ENCODE data around the gene TNFRSF25. TPM values are rescaled to one million over a fixed set of nuclear protein-coding genes. Genes with fewer than 3 reads are reported as not detected.

TNFRSF25 gene
- total RNA-seq, 1 donor from 2014 or later, result 13.1 TPM

DNA sequence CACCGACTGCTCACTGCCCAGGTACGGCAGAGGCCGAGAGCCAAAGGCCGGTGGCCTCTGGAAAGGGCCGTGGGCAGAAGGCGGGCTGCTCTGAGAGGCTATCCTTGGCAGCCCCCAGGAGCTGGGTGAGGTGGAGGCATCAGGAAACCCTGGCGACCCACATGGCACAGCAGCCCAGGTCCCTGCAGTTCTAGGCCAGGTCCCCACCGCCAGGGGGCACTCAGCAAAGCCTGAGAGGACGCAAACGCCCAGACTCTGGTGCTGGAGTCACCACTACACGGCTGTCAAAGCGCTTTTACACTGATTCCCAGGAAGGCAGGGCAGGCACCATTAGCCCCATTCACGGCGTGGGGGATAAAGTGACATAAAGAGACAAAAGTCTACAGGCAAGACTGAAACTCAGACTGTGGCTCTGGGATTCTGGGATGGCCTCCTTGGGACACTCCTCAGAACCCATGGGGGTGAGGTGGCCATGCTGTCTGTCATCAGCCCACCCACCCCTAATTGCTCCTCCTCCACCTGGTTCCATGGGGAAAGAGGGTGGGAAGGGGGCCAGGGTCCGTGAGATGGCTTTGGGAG is 20.5 kb upstream of the TNFRSF25 start:
- ATAC-seq, result peak; percentile 41

DNA sequence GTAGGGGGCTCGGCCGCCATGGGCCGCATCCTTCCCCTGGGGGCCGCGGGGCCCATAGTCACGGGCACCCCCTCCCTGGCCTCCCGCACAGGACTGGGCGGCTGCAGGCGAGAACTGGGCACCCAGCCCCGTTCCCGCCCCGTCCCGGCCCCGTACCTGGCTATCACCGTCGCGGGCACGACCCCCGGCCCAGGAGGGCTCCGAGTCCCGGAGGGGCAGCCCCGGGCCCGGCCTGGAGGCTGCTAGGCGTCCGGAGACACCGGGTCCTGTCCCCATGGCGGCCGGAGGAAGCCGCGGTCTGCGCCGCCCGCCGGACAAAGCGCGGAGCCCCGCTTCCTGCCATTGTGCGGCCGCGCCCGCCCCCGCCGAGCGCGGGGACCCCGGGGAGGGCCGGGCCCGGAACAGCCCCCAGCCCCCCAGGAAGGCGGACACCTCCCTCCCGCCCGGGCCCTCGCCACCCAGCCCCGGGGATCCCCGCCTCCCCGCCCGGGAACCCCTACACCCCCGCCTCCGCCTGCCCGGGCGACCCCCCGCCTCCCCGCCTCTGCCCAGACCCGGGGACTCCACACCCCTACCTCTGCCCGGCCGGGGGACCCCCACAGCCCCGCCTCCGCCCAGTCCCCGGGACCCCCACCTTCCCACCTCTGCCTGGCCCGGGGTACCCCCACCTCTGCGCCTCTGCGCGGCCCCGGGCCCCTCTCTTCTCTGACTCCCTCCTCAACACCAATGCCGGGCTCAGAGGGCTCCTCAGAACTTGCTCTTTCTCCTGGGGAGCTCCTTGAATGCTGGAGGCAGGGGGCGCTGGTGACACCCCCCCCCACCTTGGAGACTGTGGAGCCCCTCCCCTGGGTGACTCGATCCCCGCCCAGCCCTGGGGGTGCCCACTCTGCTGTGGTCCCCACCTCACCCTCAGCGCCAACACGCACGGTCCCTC is 19.5 kb upstream of the TNFRSF25 start:
- no peak for ATAC-seq

DNA sequence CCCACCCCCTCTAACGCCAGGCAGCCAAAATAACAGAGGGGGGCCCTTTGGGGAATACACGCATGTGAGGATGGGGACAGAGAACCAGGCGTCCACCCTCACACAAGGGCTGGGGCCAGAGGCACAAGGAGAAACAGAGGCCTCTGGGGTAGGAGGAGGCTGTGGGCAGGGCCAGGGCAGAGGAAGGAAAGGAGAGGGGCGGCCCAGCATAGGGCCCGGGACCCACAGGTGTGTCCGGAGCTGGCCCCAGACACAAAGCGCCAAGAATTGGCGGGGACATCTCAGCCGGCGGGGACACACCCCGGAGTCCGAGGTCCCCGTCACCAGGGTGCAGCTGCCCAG is 18.8 kb upstream of the TNFRSF25 start:
- no peak for ATAC-seq

DNA sequence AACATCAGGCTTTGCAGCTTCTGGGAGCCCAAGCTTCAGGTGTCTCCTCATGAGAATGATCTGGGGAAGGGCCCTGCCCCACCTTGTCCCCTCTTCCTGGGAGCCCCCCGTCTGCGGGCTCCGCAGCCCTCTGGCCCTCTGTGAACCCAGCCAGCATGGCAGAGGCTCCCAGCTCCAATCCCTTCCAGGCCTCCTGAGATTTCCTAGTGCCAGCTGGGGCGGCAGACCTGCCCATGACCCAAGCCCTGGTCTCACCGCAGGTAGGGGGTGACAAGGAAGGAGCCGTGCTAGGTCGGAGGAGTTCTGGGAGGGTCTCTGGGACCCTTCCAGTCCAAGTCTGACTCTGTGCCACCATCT is 17.8 kb upstream of the TNFRSF25 start:
- no peak for ATAC-seq

DNA sequence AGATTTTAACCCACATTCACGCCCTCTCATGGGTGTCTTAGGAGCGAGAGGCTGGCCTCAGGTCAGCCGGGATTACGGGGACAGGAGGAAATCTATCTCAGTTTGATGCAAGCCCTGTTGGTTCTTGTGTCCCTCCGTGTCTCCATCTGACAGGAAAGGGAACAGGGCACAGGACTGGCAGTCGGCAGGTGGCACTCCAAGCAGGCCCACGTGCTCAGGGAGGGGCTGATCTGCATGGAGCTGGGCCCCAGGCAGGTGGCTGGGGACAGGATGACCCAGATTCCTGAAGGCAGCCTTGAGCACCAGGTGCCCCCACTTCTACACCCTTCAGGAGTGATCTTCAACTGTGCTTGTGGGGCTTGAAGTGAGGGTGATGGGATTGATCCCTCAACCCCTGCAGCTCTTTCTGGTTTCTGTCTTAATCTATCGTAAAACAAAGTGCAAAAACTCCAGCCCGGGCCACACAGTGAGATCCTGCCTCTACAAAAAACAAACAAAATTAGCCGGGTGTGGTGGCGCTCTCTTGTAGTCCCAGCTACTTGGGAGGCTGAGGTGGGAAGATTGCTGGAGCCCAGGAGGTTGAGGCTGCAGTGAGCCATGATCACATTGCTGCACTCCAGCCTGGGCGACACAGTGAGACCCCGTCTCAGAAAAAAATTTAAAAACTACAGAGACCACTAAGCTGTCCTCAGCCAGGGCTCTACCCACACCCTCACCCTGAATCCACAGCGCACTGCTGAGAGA is 17.2 kb upstream of the TNFRSF25 start:
- ATAC-seq, result peak; percentile 30

DNA sequence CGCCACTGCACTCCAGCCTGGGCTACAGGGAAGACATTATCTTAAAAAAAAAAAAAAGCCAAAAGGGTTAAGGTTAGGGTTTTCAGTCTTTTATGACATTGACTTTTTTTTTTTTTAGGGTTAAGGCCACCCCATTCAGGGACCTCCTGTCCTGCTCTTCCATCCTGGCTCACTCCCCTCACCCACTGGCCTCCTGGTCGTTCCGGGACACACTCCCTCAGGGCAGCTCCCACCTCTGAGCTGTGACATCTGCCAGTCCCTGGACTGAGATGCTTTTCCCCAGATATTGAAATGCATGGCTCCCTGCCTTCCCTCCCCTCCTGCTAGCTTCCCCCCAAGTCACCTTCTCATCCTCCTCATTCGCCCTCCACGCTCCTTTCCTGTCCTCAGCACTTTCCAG is 15.8 kb upstream of the TNFRSF25 start:
- no peak for ATAC-seq

DNA sequence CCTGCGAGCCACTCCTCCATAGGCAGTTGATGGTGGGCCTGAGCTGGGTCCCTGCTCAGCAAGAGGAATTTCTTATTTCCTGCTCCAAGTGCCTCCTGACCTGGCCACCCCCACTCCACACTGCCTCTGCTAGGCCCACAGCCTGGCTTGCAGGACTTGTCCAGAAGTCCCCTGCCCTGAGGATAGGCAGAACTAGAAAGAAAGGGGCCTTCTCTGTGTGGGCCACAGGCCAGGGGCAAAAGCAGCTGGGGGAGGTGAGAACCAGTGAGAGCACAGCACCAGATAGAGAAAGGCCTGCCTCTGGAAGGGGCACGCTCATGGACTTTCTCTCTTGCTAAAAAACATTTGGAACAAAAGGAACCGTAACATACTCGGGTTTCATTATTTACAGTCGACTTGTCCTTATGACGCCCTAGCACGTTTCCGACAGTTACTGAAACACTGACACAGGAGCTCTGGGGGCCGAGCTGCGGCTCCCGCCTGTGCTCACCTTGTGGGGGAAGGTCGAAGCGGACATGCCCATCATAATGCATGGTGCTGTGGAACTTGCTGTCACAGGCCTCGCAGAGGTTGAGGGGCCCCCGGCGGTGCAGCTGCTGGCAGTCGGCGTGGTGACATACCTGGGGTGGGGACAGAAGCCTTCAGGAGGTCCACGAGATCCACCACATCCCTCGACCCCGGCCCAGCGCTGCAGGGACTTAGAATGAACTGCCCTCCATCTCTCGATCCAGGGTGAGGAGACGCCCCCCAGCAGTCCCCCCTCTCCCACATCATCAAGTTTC is 11.3 kb upstream of the TNFRSF25 start:
- ATAC-seq, result no peak

DNA sequence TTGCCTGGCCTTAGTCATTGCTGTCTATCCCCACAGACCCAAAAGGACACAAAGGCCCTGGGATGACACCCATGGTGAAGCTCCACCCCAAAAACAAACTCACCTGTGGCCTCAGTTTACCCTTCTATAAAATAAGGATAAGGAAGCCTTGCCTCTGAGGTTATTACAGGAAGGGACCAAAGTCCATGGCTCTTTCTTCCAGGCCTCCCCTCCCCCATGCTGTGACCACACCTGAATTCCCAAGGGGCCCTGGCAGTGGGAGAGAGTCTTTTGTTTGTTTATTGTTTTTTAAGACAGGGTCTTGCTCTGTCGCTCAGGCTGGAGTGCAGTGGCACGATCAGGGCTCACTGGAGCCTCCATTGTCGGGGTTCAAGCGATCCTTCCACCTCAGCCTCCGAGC is 10.5 kb upstream of the TNFRSF25 start:
- ATAC-seq, result no peak

DNA sequence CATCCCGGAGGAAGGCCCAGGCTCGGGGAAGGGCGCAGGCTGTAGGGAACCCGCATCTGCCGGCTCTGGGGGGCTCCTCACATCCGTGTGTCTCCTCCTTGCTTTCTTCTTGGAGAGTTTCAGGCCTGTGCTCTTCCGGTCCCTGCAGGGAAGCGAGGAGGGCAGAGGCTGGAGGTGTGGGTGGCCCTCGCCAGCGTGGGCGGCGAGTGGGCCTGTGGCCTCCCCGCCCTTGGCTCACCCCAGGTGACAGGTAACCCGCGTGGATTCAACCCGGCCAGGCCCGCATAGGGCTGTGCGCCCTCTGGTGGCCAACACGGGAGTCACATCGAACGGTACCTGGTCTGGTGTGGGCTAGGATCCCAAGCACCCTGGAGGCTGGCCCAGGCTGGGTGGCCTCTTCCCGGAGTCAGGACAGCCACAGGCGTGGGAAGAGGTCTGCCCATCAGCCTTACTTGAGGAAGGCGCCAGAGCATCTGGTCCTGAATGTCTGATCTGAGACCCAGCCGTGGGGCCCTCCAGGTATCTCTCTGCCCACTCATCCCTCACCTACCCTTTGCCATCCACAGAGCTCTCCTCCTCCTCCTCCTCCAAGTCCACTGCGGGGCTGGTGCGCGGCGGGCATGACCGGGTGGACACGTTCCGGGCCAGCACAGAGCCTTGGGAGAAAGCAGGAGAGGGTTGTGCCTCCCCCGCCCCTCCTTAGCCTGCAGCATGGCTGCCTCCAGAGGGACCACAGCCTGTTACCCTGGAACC is 9.6 kb upstream of the TNFRSF25 start:
- ATAC-seq, result peak; percentile 41

DNA sequence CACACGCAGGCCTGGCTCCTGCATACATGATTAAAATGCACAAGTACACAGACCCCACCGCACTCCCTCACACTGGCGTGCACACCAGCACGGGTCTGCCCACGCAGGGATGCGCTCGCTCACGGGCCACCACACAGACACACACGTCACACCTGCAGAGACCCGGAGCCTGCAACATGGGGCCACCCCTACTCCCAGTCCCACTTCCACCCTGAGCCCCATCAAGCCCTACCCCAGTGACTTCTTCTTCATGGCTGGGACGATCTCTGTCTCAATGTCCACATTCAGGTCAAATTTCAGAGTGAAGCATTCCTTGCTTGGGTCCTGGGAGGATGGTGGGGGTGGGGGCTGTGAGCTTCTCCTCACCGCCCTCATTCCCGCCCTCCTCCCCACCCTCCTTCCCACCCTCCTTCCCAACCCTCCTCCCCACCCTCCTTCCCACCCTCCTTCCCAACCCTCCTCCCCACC is 8.9 kb upstream of the TNFRSF25 start:
- no peak for ATAC-seq

DNA sequence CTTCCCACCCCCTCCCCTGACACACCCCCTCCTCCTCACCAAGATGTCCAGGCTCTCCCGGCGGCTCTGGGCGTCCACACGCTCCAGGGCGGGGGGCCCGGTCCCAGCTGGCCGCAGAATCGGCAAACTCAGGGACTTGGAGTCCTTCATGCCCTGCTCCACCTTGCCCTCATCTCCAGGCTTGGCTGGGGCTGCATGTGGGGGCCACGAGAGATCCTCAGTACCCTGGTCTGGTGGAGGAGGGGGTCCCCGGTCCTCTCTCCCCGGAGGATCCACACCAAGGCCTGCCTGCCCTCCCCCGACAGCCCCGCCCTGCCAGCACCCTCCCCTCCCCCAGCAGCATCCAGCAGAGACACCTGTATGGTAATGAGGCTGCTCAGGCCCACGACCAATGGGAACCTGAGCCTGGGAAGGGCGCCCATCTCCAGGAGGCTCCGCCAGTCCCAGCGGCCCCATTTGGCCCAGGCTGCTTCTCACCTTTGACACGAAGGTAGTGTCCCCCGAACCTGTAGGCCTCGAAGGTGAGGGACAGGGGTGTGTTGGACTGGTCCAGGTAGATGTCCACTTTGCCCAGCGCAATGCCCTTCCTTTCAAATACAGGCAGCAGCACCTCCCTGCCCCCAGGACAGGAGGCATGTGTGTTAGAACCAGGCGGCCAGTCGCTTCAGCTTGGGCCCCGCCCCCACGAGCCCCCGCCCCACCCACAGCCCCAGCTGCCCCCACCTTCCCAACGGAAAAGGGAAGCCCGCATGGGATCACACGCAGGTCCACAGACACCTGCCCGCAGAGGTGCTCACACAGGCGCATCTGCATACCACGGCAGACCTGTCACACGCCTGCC is 8.2 kb upstream of the TNFRSF25 start:
- ATAC-seq, result no peak

DNA sequence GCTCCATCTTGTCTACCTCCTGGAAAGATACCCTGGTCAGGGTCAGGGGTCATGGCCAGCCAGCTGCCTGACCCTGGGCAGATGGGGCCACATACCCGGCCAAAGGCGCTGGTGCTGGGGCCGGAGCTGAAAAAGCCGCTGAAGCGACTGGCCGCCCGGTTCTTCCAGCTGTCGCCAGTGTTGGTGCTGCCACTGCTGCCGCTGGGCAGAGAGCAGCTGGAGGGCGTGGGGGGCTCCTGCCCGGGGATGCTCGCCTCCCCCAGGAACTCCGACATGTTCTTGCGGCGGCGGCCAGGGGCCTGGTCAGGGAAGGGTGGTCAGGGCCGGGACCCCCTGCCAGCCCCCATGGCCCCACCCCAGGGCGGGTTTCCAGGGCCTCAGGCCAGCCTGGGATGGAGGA is 7.2 kb upstream of the TNFRSF25 start:
- no peak for ATAC-seq

DNA sequence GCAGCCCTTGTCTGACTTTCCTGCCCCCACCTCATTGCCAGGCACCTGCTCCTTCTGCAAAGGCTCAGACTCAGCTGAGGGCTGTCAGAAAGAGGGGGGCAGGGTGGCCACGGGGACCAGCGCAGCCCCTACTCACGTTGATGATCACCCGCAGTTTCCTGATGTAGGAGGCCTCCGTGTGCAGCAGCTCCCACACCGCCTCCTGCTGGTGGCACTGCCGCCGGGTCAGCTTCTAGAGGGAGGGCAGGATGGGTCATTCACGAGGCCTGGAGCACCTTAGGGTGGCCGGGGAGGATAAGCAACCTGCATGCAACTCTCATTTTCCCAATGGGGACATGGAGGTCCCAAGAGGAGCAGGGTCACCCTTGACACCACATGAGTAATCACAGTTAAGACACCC is 6.4 kb upstream of the TNFRSF25 start:
- ATAC-seq, result no peak

DNA sequence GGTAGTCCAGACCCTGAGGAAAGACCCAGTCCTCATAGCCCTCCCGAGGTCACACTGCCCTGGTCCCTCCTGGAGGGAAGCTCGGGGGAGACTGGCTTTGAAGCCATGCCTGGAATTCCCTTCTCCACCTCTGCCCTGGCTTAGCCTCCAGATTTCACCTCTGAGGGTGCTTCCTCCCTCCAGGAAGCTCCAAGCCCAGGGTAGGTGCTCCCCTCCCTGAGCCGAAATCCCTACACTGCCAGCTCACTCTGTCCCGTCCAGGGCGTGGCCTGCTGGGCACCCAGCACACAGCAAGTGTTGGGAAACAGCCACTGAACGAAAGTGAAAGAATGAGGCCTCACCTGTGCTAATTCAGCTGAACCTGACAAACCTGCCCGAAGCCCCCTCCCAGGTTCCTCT is 6.0 kb upstream of the TNFRSF25 start:
- ATAC-seq, result peak; percentile 87

DNA sequence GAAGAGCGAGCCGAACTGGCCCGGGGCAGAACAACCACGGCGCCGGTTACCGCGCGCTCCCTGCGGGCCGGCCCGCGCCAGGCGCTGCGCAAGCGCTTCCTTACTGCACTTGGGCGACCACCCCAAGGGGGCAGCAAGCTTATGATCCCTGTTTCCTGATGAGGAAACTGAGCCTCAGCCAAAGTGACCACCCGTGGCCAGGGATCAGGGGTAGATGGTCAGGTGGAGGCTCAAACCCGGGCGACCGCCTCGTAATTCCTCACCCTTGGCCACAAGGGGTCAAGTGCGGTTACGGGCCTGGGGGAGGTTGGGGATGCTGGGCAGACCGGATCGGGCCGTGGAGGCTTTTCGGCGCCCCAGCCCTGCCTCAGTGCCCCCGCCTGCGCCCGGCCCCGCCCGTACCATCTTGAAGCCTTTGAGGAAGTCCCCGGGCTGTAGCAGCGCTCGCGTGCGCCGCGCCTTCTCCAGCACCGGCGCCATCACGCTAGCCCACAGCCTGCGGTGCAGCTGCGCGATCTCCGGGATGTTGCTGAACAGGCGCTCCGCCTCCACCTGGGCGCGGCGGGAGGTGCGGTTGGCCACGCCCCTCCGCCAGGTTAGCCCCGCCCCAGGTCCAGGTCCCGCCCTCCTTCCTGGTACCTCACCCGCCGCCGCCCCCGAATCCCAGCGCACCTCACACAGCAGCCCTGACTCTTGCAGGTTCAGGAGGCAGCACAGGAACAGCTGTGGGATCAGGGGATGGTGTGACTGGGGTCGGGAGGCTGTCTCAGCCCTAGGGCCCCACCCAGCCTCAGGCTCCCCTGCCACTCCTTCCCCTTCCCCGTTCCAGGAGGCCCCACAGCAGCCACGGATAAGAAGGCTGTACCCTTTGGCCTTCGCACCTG is 5.4 kb upstream of the TNFRSF25 start:
- peak; percentile 70 for ATAC-seq

DNA sequence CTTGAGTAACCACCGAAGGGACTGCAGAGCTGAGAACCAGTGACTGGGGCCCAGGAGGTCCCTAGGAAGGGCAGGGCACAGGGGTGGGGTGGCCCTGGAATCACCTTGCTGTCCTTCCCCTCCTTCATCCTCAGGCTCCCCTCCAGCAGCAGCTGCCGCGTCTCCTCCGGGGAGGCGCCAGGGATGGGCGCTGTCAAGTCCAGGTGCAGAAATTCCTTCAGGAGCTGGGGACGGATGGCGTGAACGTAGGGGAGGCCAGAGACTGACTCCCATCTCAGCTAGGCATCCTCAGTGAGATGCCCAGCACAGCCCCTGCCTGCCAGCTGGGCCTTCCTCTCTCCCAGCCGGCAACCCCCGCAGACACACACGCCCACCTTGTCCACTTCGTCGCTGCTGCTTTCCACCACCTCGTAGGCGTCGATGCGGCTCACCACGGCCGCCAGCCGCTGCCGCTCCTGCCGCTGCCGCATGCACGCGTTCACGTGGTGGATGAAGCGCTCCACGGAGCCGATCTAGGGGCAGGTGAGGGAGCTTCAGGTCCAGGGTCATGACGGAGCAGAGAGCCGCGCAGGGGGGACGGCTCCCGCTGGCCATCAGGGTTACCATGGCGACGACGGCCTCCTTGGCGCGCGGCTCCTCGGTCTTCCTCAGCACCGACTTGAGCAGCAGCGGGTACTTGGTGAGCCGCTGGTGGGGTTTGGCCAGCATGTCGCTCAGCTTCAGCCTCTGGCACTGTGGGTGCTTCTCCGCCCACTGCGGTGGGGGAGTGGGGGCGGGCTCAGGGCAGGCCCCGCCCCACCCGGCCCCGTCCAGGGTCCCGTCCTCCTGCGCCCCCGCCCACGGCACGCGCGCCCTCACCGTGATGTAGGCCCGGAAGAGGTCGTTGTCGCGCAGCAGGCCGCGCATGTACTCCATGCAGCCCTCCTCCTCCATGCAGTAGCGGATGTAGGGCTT is 4.4 kb upstream of the TNFRSF25 start:
- no peak for ATAC-seq

DNA sequence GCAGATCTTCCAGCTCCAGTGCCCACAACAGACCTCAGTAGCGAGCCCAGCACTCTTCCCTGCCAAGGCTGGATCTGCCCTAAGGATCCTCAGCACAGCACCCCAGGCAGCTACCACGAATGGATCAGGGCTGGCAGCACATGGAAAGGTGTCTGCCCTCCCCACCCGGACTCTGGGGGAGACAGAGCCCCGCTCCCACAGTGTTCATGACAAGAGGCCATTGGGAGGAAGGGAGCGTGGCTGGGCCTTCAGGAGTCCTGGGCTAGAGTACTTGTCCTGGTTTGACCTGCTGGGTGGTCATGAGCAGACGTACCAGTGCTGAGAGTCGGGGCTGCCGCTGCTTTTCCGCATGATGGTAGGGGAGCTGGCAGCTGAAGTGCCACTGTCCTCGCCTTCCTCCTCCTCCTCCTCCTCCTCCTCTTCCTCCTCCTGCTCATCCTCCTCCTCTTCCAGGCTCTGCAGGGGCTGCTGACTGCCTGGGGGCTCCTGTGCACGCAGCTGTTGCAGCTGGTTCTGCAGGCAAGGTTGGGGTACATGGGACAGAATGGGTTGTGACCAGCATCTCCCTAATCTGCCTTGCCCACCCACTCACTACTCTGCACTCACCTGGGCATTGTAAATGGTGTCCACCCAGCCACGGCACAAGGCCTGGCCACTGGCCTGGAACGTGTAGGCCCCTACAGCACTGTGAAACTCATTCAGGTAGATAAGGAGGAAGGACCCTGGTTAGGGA is 2.9 kb upstream of the TNFRSF25 start:
- no peak for ATAC-seq
